Retinal pigment epithelial cell (primary cell): ENCODE data around the gene ADGRE3.

Source experiments
- DNase-seq: peaks from one replicate; pipeline ENCODE4 v3.0.0-alpha.2; 2010; ENCODE audit warnings: low read depth
- H3K4me3 ChIP-seq: 2 replicates; pipeline ENCODE4 v1.5.1; 2011; ENCODE audit warnings: mild to moderate bottlenecking, low read length, control low read depth, moderate library complexity
- CTCF ChIP-seq: conservative IDR thresholded peaks from 2 replicates; pipeline ENCODE4 v1.5.1; 2011; ENCODE audit warnings: low read depth, low read length, control low read depth, inconsistent platforms

The ADGRE3 gene

GRCh38 chr19:14672188-14672872 lies 2.3 kb downstream of the ADGRE3 start:
- TF ChIP-seq CTCF = no peak
- no peak overlapping the region for H3K4me3 ChIP-seq
- DNase-seq = no peak

DNA sequence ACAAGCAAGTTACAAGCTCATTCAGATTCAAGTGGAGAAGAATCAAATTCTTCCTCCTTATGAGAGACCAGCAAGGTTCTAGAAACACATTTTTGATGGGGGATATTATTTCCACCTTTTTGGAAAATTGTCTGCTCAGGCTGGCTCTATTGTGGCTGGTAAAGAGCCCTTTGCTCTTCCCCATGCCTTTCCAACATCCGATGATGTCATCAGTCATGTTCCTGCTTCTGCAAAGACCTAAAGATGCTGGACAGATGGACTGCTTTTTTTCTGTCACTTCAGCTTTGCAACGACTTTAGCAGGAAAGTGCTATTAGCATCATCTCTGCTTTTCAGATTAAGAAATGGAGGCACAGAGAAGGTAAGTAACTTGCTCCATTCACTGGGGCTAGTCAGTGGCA lies 4.2 kb downstream of the ADGRE3 start:
- TF ChIP-seq CTCF = no peak
- H3K4me3 ChIP-seq = no peak overlapping the region
- DNase-seq = no peak

DNA sequence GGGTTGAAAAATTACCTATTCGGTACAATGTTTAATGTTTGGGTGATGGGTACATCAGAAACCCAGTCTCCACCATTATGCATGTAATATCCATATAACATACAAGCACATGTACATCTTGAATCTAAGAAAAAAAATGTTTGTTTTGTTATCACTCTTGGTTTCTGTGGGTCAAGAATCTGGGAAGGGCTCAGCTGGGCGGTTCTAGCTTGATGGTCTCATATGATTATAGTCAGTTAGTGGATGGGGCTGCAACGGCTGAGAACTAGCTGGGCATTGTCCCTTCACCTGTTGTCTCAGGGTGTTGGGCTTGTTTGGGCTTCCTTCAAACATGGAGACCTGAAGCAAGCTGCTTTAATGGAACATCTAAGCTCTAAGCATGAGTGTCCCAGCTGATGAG lies 4.7 kb downstream of the ADGRE3 start:
- H3K4me3 ChIP-seq = no peak overlapping the region
- no peak for TF ChIP-seq CTCF
- DNase-seq = no peak

DNA sequence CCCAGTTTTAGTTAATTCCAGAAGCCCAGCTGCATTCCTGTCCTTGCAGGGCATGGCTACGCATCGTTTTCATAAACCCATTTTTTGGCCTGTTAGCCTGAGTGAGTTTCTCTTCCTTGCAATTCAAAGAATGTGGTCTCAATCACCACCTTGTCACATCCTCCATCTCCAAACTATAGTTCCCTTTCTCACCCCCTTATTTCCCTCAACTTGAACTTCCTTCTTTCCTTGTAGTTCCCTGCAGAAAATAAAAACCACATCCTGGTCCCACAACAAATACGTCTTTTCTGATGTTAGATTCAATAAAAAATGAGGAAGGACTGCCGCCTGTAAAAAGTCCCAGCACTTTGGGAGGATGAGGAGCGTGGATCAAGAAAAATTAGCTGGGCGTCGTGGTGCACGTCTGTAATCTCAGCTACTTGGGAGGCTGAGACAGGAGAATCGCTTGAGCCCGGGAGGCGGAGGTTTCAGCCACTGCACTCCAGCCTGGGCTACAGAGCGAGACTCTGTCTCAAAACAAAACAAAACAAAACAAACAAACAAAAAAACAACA lies 13.2 kb downstream of the ADGRE3 start:
- H3K4me3 ChIP-seq = no peak overlapping the region
- DNase-seq = no peak
- no peak for TF ChIP-seq CTCF

DNA sequence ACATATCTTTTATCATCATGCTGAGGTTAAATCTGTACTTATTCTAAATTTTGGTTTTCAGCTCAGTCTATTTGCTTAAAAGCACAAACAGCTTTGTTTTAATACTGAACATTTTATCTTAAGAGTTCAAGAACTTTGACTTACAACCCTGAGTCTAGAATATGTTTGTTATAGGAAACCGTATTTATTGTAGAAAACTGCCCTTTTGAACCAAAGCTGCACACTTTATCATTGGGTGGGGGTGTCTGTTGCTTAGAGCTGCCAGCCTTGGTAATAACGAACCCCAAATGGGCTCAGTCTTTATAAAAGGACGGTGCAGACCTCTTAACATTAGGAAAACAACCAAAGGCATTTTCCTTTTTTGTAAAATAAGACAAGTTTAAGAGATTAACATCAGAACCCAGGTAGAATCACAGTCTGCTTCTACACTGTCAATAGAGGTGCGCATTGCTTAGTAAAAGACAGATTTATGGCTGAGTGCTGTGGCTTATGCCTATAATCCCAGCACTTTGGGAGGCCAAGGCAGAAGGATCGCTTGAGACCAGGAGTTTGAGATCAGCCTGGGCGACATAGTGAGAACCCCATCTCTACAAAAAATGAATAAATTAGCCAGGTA lies 14.7 kb downstream of the ADGRE3 start:
- no peak overlapping the region for H3K4me3 ChIP-seq
- DNase-seq = no peak
- TF ChIP-seq CTCF = no peak

- no peak overlapping the region for H3K4me3 ChIP-seq
- DNase-seq = no peak
- TF ChIP-seq CTCF = no peak
These were observed 18.9 kb downstream of the ADGRE3 start for GRCh38 chr19:14655726-14656125.

DNA sequence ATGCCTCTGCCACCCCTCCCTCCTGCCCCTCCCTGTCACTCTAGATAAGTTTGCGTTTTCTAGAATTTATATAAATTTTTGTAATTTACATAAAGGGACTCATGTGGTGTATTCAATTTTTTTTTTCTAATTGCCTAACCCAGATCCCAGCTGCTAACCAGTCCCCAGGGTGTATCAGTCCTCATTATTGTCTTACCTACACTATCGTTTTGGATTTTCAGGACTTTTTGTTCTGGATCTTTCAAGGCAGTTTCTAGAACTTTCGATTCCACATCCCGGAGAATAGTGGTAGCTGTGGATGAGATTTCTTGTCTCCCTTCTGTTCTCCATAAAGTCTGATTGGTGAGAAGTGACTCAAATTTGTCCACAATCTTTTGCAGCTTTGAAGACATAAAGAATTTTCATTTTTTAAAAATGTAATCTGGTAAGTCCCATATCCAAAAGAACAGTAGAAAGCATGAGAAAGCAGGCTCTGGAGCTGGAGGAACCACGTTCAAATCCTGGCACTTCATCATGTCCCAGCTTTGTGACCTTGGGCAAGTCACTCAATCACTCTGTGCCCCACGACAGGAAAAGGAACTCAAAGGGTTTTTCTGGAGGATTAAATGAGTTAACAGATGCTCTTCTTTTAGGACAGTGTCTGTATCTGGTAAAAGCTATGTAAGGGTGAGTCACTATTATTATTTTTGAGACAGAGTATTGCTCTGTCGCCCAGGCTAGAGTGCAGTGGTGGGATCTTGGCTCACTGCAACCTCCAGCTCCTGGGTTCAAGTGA lies 19.7 kb downstream of the ADGRE3 start:
- DNase-seq = no peak
- no peak for TF ChIP-seq CTCF
- H3K4me3 ChIP-seq = no peak overlapping the region
